ENCODE data around the gene CFB. TPM values are rescaled to one million over a fixed set of nuclear protein-coding genes. Genes with fewer than 3 reads are reported as not detected.

CFB gene
- total RNA-seq, 1 experiment from 2014 or later: not detected

DNA sequence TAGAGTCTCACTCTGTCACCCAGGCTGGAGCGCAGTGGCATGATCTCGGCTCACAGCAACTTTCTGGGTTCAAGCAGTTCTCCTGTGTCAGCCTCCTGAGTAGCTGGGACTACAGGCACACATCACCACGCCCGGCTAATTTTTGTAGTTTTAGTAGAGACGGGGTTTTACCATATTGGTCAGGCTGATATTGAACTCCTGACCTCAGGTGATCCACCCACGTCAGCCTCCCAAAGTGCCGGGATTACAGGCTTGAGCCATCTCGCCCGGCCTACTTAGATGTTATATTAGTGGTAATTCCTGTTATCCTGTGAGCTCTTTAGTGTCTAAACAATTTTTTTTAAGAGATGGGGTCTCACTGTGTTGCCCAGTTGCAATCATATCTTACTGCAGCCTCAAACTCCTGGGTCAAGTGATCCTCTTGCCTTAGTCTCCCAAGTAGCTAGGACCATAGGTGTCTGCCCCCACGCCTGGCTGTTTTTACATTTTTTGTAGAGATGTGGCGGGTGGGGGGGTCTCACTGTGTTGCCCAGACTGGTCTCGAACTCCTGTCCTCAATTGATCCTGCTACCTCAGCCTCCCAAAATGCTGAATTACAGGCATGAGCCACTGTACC lies 32.0 kb downstream of the CFB start:
- no TSS peak for BruUV-seq (replicated peaks)
- no peak overlapping the region for H3K9ac ChIP-seq (ENCODE audit: low read length)
- no peak for DNase-seq
- no peaks in the 10 kb centered on the region for H3K27me3 ChIP-seq (ENCODE audit: low read length)
- H3K4me1 ChIP-seq (ENCODE audit: insufficient read depth, low read length): peaks cover 7% of the 10 kb centered on the region
- H4K20me1 ChIP-seq (ENCODE audit: low read length): no peaks in the 10 kb centered on the region
- no peak overlapping the region for H2AFZ ChIP-seq (ENCODE audit: low read length)
- no peak overlapping the region for H3K4me2 ChIP-seq (ENCODE audit: low read length)
- no peak overlapping the region for H3K4me3 ChIP-seq (ENCODE audit: low read length)
- TF ChIP-seq EZH2phosphoT487 (IDR thresholded peaks at IDR 0.05; ENCODE audit: borderline replicate concordance, low read length): no peak
- no peak for TF ChIP-seq EZH2 (IDR thresholded peaks at IDR 0.05; ENCODE audit: low read length, unreplicated experiment)
- TF ChIP-seq, protein P1, sequence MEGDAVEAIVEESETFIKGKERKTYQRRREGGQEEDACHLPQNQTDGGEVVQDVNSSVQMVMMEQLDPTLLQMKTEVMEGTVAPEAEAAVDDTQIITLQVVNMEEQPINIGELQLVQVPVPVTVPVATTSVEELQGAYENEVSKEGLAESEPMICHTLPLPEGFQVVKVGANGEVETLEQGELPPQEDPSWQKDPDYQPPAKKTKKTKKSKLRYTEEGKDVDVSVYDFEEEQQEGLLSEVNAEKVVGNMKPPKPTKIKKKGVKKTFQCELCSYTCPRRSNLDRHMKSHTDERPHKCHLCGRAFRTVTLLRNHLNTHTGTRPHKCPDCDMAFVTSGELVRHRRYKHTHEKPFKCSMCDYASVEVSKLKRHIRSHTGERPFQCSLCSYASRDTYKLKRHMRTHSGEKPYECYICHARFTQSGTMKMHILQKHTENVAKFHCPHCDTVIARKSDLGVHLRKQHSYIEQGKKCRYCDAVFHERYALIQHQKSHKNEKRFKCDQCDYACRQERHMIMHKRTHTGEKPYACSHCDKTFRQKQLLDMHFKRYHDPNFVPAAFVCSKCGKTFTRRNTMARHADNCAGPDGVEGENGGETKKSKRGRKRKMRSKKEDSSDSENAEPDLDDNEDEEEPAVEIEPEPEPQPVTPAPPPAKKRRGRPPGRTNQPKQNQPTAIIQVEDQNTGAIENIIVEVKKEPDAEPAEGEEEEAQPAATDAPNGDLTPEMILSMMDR (conservative IDR thresholded peaks at IDR 0.05; ENCODE audit: low read depth, low read length): no peak
- no peaks in the 10 kb centered on the region for H3K9me2 ChIP-seq (replicated peaks; ENCODE audit: low read length)
- POLR2A ChIA-PET (ENCODE audit: unreplicated experiment): no interaction called here
- no peaks in the 10 kb centered on the region for H3K9me3 ChIP-seq (ENCODE audit: low read length)
- H3K79me2 ChIP-seq (ENCODE audit: low read length): peaks cover 17% of the 10 kb centered on the region
- no peak overlapping the region for H3K27ac ChIP-seq (ENCODE audit: low read length)
- no peaks in the 10 kb centered on the region for H3F3A ChIP-seq (ENCODE audit: low read length, unreplicated experiment)
- CTCF ChIA-PET: no interaction called here
- H3K36me3 ChIP-seq (ENCODE audit: low read depth, low read length): no peaks in the 10 kb centered on the region
- ATAC-seq: no peak
- intact Hi-C loops (cut with micrococcal nuclease): loop anchor here (10.0 kb wide), 1 partner anchor 107 kb away; no protein-coding TSS in a partner anchor

DNA sequence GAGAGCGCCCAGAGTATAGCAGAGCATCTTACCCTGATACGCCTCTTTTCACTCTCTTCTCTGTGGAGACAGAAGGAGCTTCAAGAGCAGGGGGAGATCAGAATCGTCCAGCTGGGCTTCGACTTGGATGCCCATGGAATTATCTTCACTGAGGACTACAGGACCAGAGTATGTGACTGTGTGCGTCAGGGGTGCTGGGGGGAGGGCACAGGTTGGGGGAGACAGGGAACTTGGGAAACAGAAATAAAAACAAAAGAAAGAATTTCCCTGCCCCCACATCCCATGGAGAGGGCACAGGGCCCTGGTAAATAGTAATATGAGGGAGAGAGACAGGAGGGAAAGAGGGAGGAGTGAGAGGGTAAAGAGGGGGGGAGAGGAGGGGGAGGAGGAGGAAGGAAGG lies 32.9 kb downstream of the CFB start:
- Histone ChIP-seq H3K27me3 (ENCODE audit: low read length) (no peaks in the 10 kb centered on the region), H3K4me3 (ENCODE audit: low read length) (no peak overlapping the region), H3K9ac (ENCODE audit: low read length) (no peak overlapping the region), H3K4me1 (ENCODE audit: insufficient read depth, low read length) (no peaks in the 10 kb centered on the region), H2AFZ (ENCODE audit: low read length) (no peak overlapping the region), H3K79me2 (ENCODE audit: low read length) (peaks cover 8% of the 10 kb centered on the region), H3K9me2 (replicated peaks; ENCODE audit: low read length) (no peaks in the 10 kb centered on the region), H3K4me2 (ENCODE audit: low read length) (no peak overlapping the region), H3K9me3 (ENCODE audit: low read length) (no peaks in the 10 kb centered on the region), H4K20me1 (ENCODE audit: low read length) (no peaks in the 10 kb centered on the region), H3K27ac (ENCODE audit: low read length) (no peak overlapping the region), H3K36me3 (ENCODE audit: low read depth, low read length) (no peaks in the 10 kb centered on the region), H3F3A (ENCODE audit: low read length, unreplicated experiment) (no peaks in the 10 kb centered on the region)
- TF ChIP-seq EZH2 (IDR thresholded peaks at IDR 0.05; ENCODE audit: low read length, unreplicated experiment) (no peak), EZH2phosphoT487 (IDR thresholded peaks at IDR 0.05; ENCODE audit: borderline replicate concordance, low read length) (no peak)
- TF ChIP-seq, protein P1 (conservative IDR thresholded peaks at IDR 0.05; ENCODE audit: low read depth, low read length): no peak
- intact Hi-C loops (cut with micrococcal nuclease): loop anchor here (10.0 kb wide), 1 partner anchor 106 kb away; no protein-coding TSS in a partner anchor
- DNase-seq (no peak), ATAC-seq (no peak)
- ChIA-PET POLR2A (ENCODE audit: unreplicated experiment) (no interaction called here), CTCF (no interaction called here)
- no TSS peak for BruUV-seq (replicated peaks)

- POLR2A ChIA-PET (ENCODE audit: unreplicated experiment): no interaction called here
These were observed 33.5 kb downstream of the CFB start for GRCh38 chr6:31979238-31979898.

More at GRCh38 chr6:31979238-31979898, 33.5 kb downstream of the CFB start:
- BruUV-seq (replicated peaks): no TSS peak
- Histone ChIP-seq H3K4me2 (ENCODE audit: low read length) (no peak overlapping the region), H3K9me2 (replicated peaks; ENCODE audit: low read length) (no peaks in the 10 kb centered on the region), H3K36me3 (ENCODE audit: low read depth, low read length) (no peaks in the 10 kb centered on the region), H3K9me3 (ENCODE audit: low read length) (no peaks in the 10 kb centered on the region), H3F3A (ENCODE audit: low read length, unreplicated experiment) (no peaks in the 10 kb centered on the region), H3K27me3 (ENCODE audit: low read length) (no peaks in the 10 kb centered on the region), H3K79me2 (ENCODE audit: low read length) (peaks cover 2% of the 10 kb centered on the region; the same call in 1 of the 2 replicates), H3K27ac (ENCODE audit: low read length) (no peak overlapping the region), H3K4me1 (ENCODE audit: insufficient read depth, low read length) (no peaks in the 10 kb centered on the region), H3K9ac (ENCODE audit: low read length) (no peak overlapping the region), H4K20me1 (ENCODE audit: low read length) (no peaks in the 10 kb centered on the region), H3K4me3 (ENCODE audit: low read length) (no peak overlapping the region), H2AFZ (ENCODE audit: low read length) (no peak overlapping the region)
- TF ChIP-seq, protein P1 (conservative IDR thresholded peaks at IDR 0.05; ENCODE audit: low read depth, low read length): no peak
- TF ChIP-seq EZH2phosphoT487 (IDR thresholded peaks at IDR 0.05; ENCODE audit: borderline replicate concordance, low read length) (no peak), EZH2 (IDR thresholded peaks at IDR 0.05; ENCODE audit: low read length, unreplicated experiment) (no peak)
- intact Hi-C loops (cut with micrococcal nuclease): loop anchor here (10.0 kb wide), 1 partner anchor 105 kb away; no protein-coding TSS in a partner anchor
- CTCF ChIA-PET: no interaction called here
- DNase-seq (no peak), ATAC-seq (no peak)
